ENCODE measurements around the gene TLE4. TPM values are rescaled to one million over a fixed set of nuclear protein-coding genes. Genes with fewer than 3 reads are reported as not detected.

TLE4 gene
- total RNA-seq, 1 donor from 2014 or later = 10.3 TPM

GRCh38 chr9:79711874-79712273, 140.1 kb downstream of the TLE4 start:
- Histone ChIP-seq H3K4me3 (no peak overlapping the region), H3K4me1 (no peaks in the 10 kb centered on the region), H3K36me3 (peaks cover 60% of the 10 kb centered on the region), H3K27ac (replicated peaks) (no peak overlapping the region), H3K9me3 (replicated peaks) (no peaks in the 10 kb centered on the region), H3K27me3 (ENCODE audit: low read depth) (no peaks in the 10 kb centered on the region)
- TF ChIP-seq CTCF (IDR thresholded peaks at IDR 0.05; ENCODE audit: borderline replicate concordance) = no peak
- DNase-seq = no peak
- intact Hi-C loops (cut with micrococcal nuclease) = no loop called here

GRCh38 chr9:79719021-79719420, 147.3 kb downstream of the TLE4 start:
- H3K9me3 ChIP-seq (replicated peaks) = no peaks in the 10 kb centered on the region
- no peak overlapping the region for H3K4me3 ChIP-seq
- H3K4me1 ChIP-seq = no peaks in the 10 kb centered on the region
- no peaks in the 10 kb centered on the region for H3K27me3 ChIP-seq (ENCODE audit: low read depth)
- DNase-seq = no peak
- no peak overlapping the region for H3K27ac ChIP-seq (replicated peaks)
- peaks cover 97% of the 10 kb centered on the region for H3K36me3 ChIP-seq
- intact Hi-C loops (cut with micrococcal nuclease) = no loop called here
- no peak for TF ChIP-seq CTCF (IDR thresholded peaks at IDR 0.05; ENCODE audit: borderline replicate concordance)

GRCh38 chr9:79719989-79720388, 148.2 kb downstream of the TLE4 start:
- no peaks in the 10 kb centered on the region for H3K27me3 ChIP-seq (ENCODE audit: low read depth)
- intact Hi-C loops (cut with micrococcal nuclease) = no loop called here
- no peaks in the 10 kb centered on the region for H3K4me1 ChIP-seq
- no peaks in the 10 kb centered on the region for H3K9me3 ChIP-seq (replicated peaks)
- H3K27ac ChIP-seq (replicated peaks) = no peak overlapping the region
- no peak overlapping the region for H3K4me3 ChIP-seq
- peaks cover 97% of the 10 kb centered on the region for H3K36me3 ChIP-seq
- TF ChIP-seq CTCF (IDR thresholded peaks at IDR 0.05; ENCODE audit: borderline replicate concordance) = no peak
- DNase-seq = no peak

- intact Hi-C loops (cut with micrococcal nuclease) = no loop called here
- Histone ChIP-seq H3K9me3 (replicated peaks) (no peaks in the 10 kb centered on the region), H3K27ac (replicated peaks) (no peak overlapping the region), H3K36me3 (peaks cover 12% of the 10 kb centered on the region), H3K27me3 (ENCODE audit: low read depth) (no peaks in the 10 kb centered on the region), H3K4me1 (no peaks in the 10 kb centered on the region), H3K4me3 (no peak overlapping the region)
- DNase-seq = no peak
- TF ChIP-seq CTCF (IDR thresholded peaks at IDR 0.05; ENCODE audit: borderline replicate concordance) = no peak
Observed at GRCh38 chr9:79731171-79731890, 159.6 kb downstream of the TLE4 start.

- Histone ChIP-seq H3K36me3 (no peaks in the 10 kb centered on the region), H3K4me1 (no peaks in the 10 kb centered on the region), H3K27ac (replicated peaks) (no peak overlapping the region), H3K4me3 (no peak overlapping the region), H3K27me3 (ENCODE audit: low read depth) (no peaks in the 10 kb centered on the region), H3K9me3 (replicated peaks) (no peaks in the 10 kb centered on the region)
- TF ChIP-seq CTCF (IDR thresholded peaks at IDR 0.05; ENCODE audit: borderline replicate concordance) = no peak
- intact Hi-C loops (cut with micrococcal nuclease) = no loop called here
- no peak for DNase-seq
Observed at GRCh38 chr9:79735023-79735779, 163.4 kb downstream of the TLE4 start.

Measured in left ventricle myocardium inferior (tissue), 1 donor.